Astrocyte of the spinal cord (primary cell): ENCODE results near the gene RNF220.
"Not testable (repeated sequence)": the region's sequence is repeated elsewhere in the genome, so short reads cannot be mapped to it uniquely, and the experiment has no call there.

ENCODE experiments used
- DNase-seq: peaks from one replicate; pipeline ENCODE4 v3.0.0; 2011; ENCODE audit warnings: low read depth, low spot score
- H3K4me3 ChIP-seq: 2 replicates; pipeline ENCODE4 v1.5.1; 2011; ENCODE audit warnings: low read depth, mild to moderate bottlenecking, low read length, moderate library complexity
- CTCF ChIP-seq: IDR thresholded peaks from 2 replicates; pipeline ENCODE4 v1.5.1; 2012; ENCODE audit warnings: low read depth, mild to moderate bottlenecking, low read length, inconsistent platforms
- in situ Hi-C: cut with HindIII; loops from 2 replicates; pipeline ENCODE4 v1.10.0; 2017; ENCODE audit warnings: low sequenced_read_pairs

Gene RNF220

GRCh38 chr1:44695671-44696070 is 290.6 kb downstream of the RNF220 start:
- no peak for TF ChIP-seq CTCF
- DNase-seq, result no peak
- no peak overlapping the region for H3K4me3 ChIP-seq
- in situ Hi-C loops, result no loop called here

- DNase-seq, result no peak
- no peak overlapping the region for H3K4me3 ChIP-seq
- no peak for TF ChIP-seq CTCF
- in situ Hi-C loops, result no loop called here
Observed at GRCh38 chr1:44696101-44696500, 291.0 kb downstream of the RNF220 start.

GRCh38 chr1:44696789-44697345 is 291.8 kb downstream of the RNF220 start:
- no peak for TF ChIP-seq CTCF
- DNase-seq, result no peak
- in situ Hi-C loops, result no loop called here
- no peak overlapping the region for H3K4me3 ChIP-seq

GRCh38 chr1:44698138-44698537 is 293.1 kb downstream of the RNF220 start:
- no peak overlapping the region for H3K4me3 ChIP-seq
- in situ Hi-C loops, result no loop called here
- TF ChIP-seq CTCF, result no peak
- DNase-seq, result no peak

GRCh38 chr1:44699375-44699774 is 294.3 kb downstream of the RNF220 start:
- DNase-seq, in situ Hi-C loops, H3K4me3 ChIP-seq: not testable (repeated sequence)

GRCh38 chr1:44700573-44700972 is 295.5 kb downstream of the RNF220 start:
- TF ChIP-seq CTCF, result no peak
- DNase-seq, result no peak
- in situ Hi-C loops, result no loop called here
- no peak overlapping the region for H3K4me3 ChIP-seq

GRCh38 chr1:44701141-44701573 is 296.1 kb downstream of the RNF220 start:
- TF ChIP-seq CTCF, result no peak
- in situ Hi-C loops, result no loop called here
- no peak for DNase-seq
- no peak overlapping the region for H3K4me3 ChIP-seq
